ENCODE results near the gene ST6GALNAC1. TPM values are rescaled to one million over a fixed set of nuclear protein-coding genes. Genes with fewer than 3 reads are reported as not detected.

Gene ST6GALNAC1
- total RNA-seq, 1 donor from 2014 or later, result 14.1 TPM

DNA sequence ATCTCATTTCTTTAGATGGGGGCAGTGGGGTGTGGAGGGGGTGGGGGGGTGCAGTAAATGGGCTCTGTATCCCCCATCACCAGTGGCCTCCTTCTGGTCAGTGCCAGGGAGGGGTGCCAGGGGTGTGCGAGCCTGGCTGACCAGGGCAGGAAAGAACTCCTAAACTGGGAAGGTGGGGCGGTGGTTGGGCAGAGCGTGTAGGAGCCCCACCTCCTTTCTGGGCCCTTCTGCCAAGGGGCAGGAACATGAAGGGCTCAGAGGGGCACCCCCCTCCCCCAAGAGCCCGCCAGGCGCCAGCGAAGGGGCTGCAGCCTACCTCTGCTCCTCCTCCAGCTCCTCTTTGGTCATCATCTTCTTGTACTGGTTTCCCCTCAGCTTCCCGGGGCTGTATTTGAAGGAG is 41.2 kb upstream of the ST6GALNAC1 start:
- H3K36me3 ChIP-seq, result peaks cover 12% of the 10 kb centered on the region
- no peak for DNase-seq
- peaks cover 34% of the 10 kb centered on the region for H3K4me1 ChIP-seq
- no peak overlapping the region for H3K27ac ChIP-seq
- TF ChIP-seq, protein P1, sequence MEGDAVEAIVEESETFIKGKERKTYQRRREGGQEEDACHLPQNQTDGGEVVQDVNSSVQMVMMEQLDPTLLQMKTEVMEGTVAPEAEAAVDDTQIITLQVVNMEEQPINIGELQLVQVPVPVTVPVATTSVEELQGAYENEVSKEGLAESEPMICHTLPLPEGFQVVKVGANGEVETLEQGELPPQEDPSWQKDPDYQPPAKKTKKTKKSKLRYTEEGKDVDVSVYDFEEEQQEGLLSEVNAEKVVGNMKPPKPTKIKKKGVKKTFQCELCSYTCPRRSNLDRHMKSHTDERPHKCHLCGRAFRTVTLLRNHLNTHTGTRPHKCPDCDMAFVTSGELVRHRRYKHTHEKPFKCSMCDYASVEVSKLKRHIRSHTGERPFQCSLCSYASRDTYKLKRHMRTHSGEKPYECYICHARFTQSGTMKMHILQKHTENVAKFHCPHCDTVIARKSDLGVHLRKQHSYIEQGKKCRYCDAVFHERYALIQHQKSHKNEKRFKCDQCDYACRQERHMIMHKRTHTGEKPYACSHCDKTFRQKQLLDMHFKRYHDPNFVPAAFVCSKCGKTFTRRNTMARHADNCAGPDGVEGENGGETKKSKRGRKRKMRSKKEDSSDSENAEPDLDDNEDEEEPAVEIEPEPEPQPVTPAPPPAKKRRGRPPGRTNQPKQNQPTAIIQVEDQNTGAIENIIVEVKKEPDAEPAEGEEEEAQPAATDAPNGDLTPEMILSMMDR (IDR thresholded peaks at IDR 0.05), result no peak
- H3K4me3 ChIP-seq, result no peak overlapping the region
- intact Hi-C loops (cut with DNase I), result no loop called here
- no peak for ATAC-seq
- no peaks in the 10 kb centered on the region for H3K9me3 ChIP-seq
- H3K27me3 ChIP-seq, result no peaks in the 10 kb centered on the region

DNA sequence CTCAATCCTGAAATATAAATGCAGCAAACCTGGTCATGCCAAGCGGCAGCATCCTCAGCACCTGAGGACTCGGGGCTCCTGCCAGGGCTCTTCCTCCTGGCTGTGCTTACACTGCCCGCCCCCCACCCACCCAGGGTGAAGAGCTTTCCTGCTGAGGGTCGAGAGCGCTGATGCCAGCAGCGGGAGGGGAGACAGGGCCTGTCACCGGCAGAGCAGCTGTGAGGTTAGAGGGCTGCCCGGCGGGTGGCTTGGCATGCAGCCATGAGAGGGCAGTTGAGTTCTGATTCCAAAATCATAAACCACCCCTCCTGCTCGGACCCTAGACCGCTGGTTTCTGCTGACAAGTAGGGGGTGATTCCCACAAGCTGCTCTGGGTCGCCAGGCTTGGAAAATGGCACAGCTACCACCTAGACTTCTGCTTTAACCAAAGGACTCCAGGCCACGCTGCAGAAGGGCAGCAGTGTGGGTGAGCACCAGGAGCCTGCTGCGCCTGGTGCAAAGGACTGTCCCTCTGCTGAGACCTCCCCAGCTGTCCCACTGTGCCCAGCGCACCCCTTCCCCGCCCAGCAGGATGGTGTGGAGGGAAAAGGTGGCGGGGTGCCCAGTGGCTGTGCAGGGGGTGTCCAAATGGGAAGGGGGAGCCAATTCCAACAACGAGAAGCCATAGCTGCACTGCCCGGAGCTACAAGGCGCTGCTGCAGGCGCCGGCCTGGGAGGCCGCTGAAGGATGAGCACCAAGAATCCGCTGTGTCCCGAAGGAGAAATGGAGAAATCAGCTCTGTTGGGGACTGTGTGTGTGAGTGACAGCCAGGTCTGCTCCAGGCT is 40.6 kb upstream of the ST6GALNAC1 start:
- ATAC-seq (no peak), DNase-seq (no peak)
- intact Hi-C loops (cut with DNase I), result no loop called here
- TF ChIP-seq, protein P1 (IDR thresholded peaks at IDR 0.05), result no peak
- no peak overlapping the region for H3K27ac ChIP-seq
- peaks cover 12% of the 10 kb centered on the region for H3K36me3 ChIP-seq
- H3K27me3 ChIP-seq, result no peaks in the 10 kb centered on the region
- H3K9me3 ChIP-seq, result no peaks in the 10 kb centered on the region
- no peak overlapping the region for H3K4me3 ChIP-seq
- peaks cover 29% of the 10 kb centered on the region for H3K4me1 ChIP-seq

DNA sequence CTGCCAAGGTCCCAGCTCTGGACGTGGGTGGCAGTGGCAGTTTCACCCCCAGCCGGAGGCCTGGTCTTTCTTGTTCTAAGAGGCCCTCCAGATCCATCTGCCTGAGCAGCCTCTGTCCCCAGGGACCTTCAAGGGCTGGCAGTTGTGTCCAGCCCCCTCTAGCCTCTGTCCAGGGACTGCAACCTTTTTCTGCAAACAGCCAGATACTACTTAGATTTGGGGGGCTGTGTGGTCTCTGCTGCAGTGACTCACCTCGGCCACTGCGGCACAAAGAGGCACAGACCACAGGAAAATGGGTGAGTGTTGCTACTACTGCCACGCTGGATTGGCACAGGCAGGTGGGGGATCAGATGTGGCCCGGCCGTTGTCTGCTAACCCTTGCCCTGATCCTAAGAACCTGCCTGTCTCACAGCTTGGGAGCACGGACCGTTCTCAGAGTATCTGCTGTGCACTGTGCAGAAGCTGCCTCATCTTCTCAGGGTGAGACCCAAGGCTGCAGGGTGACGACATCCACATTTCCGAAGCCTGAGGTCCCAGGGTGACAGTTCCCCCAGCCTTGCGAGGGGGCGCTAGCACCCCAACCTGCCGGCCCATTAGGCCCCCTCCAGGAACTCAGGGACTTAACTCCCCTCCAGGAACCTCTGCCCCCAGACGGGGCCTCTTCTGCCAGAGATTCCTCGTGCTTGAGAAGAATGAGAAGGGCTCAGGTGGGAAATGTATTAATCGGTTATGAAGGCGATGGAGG is 39.6 kb upstream of the ST6GALNAC1 start:
- ATAC-seq (no peak), DNase-seq (no peak)
- peaks cover 20% of the 10 kb centered on the region for H3K4me1 ChIP-seq
- H3K27me3 ChIP-seq, result no peaks in the 10 kb centered on the region
- no peak overlapping the region for H3K4me3 ChIP-seq
- H3K27ac ChIP-seq, result no peak overlapping the region
- peaks cover 12% of the 10 kb centered on the region for H3K36me3 ChIP-seq
- TF ChIP-seq, protein P1 (IDR thresholded peaks at IDR 0.05), result no peak
- no peaks in the 10 kb centered on the region for H3K9me3 ChIP-seq
- intact Hi-C loops (cut with DNase I), result no loop called here

DNA sequence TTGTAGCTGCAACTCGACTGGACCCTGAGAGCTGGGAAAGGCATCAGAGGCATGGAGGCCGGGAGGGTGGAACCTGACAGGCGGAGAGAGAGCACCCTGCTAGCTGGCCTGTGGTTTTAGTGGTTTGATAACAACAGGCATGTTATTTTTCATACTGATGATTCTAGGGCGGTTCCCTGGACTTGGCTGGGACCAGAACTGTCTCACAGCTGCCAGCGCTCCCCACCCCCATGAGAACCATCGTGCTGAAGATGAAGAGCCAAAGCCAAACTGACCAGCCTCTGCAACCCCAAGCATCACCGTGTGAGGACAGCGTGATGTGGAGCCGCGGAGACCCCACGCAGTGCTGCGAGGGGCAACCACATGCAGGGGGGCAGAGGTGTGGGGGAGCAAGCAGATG is 38.7 kb upstream of the ST6GALNAC1 start:
- intact Hi-C loops (cut with DNase I), result no loop called here
- Histone ChIP-seq H3K27me3 (no peaks in the 10 kb centered on the region), H3K9me3 (no peaks in the 10 kb centered on the region), H3K27ac (no peak overlapping the region), H3K4me1 (peaks cover 14% of the 10 kb centered on the region), H3K4me3 (no peak overlapping the region), H3K36me3 (peaks cover 17% of the 10 kb centered on the region)
- DNase-seq, result no peak
- TF ChIP-seq, protein P1 (IDR thresholded peaks at IDR 0.05), result no peak
- ATAC-seq, result no peak

DNA sequence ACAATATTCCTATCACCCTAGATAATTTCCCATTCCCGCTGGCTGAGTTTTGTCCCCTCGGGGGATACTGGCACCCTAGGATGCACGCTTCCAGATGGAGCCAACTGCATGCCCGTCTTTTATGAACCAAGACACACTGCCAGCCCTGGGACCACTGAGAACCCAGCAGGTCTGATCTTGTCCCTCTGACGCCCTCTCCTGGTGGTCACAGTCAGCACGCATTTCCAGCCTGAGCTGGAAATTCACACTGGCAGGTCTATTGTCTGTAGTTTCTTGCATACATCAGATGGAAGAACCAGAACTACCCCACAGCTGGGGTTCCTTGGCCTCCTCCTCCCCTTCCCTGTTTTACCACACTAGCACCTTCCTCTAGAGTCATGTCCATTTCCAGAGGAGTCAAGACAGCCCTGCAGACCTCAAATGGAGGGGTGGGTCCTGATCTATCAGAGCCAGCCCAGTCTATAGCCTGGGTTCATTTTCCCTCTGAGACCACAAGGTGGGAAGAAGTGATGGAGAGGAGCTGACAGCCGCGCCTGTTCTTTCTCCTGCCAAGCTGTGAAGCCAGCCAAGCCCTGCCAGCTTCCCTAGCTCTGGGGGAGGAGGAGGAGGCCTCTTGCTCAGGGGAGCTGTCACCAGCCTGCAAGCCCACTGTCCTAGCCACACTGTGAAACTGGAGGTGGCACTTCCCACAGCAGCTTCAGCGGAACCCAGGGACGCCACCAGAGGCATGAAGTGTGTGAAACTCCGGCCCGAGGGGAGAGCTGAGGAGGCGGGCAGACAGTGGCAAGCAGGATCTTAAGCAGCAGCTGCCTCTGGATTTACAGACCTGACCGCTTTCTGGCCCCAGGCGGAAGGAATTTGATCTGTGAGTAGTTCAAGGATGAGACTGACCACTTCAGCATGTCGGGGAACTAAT is 37.9 kb upstream of the ST6GALNAC1 start:
- H3K4me3 ChIP-seq, result no peak overlapping the region
- peaks cover 8% of the 10 kb centered on the region for H3K4me1 ChIP-seq
- DNase-seq (peak; percentile 78), ATAC-seq (peak; percentile 79)
- peaks cover 24% of the 10 kb centered on the region for H3K36me3 ChIP-seq
- H3K27ac ChIP-seq, result no peak overlapping the region
- intact Hi-C loops (cut with DNase I), result no loop called here
- no peaks in the 10 kb centered on the region for H3K27me3 ChIP-seq
- TF ChIP-seq, protein P1 (IDR thresholded peaks at IDR 0.05), result peak; percentile 71
- H3K9me3 ChIP-seq, result no peaks in the 10 kb centered on the region

Data from upper lobe of right lung (tissue), 1 donor.